Esophagus squamous epithelium (tissue), 5 donors: ENCODE results near the gene HUNK. TPM values are rescaled to one million over a fixed set of nuclear protein-coding genes. Genes with fewer than 3 reads are reported as not detected.

ENCODE experiments used
- DNase-seq: peaks from one replicate; lab custom pipeline; 2025; lab: John Stamatoyannopoulos, UW
- H3K27ac ChIP-seq, 4 donors: fragments of 200-600 bp; sonication (generic); one replicate each; pipeline ENCODE4 v1.5.1; 2016 to 2019; ENCODE audit warnings: mild to moderate bottlenecking in 1 of 4
- H3K27me3 ChIP-seq, 4 donors: fragments of 200-600 bp; sonication (generic); 1 replicate in 3 of 4; 2 replicates in 1 of 4; pipeline versions ENCODE4 v1.5.1 to v1.6.0; 2017 to 2021; ENCODE audit warnings: antibody characterized with exemption in 1 of 4
- H3K36me3 ChIP-seq, 3 donors: fragments of 200-600 bp; sonication (generic); one replicate each; pipeline ENCODE4 v1.5.1; 2016 to 2019
- H3K4me1 ChIP-seq, 3 donors: fragments of 200-600 bp; sonication (generic); one replicate each; pipeline ENCODE4 v1.5.1; 2017 to 2019
- H3K4me3 ChIP-seq, 4 donors: fragments of 200-600 bp; sonication (generic); 1 replicate in 3 of 4; 2 replicates in 1 of 4; pipeline ENCODE4 v1.5.1; 2016 to 2019; ENCODE audit warnings: mild to moderate bottlenecking in 2 of 4, moderate library complexity in 1 of 4
- H3K9me3 ChIP-seq, 3 donors: fragments of 200-600 bp; sonication (generic); one replicate each; pipeline ENCODE4 v1.5.1; 2016 to 2019
- CTCF ChIP-seq, 6 experiments: fragments of 450-650 bp in 4 of 6; fragments of 200-600 bp in 2 of 6; sonication (generic) in 2 of 6; IDR thresholded peaks; one replicate each; pipeline ENCODE4 v1.5.1; 2016 to 2019; ENCODE audit warnings: antibody characterized with exemption in 6 of 6, mild to moderate bottlenecking in 4 of 6, moderate library complexity in 4 of 6
- POLR2A ChIP-seq, 4 donors: fragments of 450-650 bp; IDR thresholded peaks; one replicate each; pipeline ENCODE4 v1.6.1; 2017; ENCODE audit warnings: antibody characterized with exemption in 4 of 4, mild to moderate bottlenecking in 4 of 4, moderate library complexity in 3 of 4
- WGBS, 2 donors: methylation state at CpG; one replicate each; pipeline ENCODE4 v1.1.5; 2018; 5-methylcytosine and 5-hydroxymethylcytosine counted together
- intact Hi-C: fragments of 100-400 bp; cut with DNase I; formaldehyde crosslinking; loops from one replicate; pipeline ENCODE4 v1.15.0; 2022
- total RNA-seq, 4 donors: library from RNA; depleted of rRNA; stranded (reverse); fragments of >200 nt; gene quantifications; one replicate each; pipeline ENCODE4 v1.1.0, GENCODE V29; 2016
- donor health status: DM: yes; HTN: yes; CAD: no.

The HUNK gene
- total RNA-seq, 4 donors from 2014 or later: under 0.01 to 2.8 (median 0.42) TPM

- H3K4me1 ChIP-seq: no peaks in the 10 kb centered on the region
- H3K27ac ChIP-seq: no peak overlapping the region
- 49 to 79% methylated on average over 5 of the region's 5 CpGs for WGBS, 2 donors
- intact Hi-C loops: no loop called here
- H3K27me3 ChIP-seq: no peaks in the 10 kb centered on the region
- no peak for DNase-seq
- H3K36me3 ChIP-seq: no peaks in the 10 kb centered on the region
- TF ChIP-seq POLR2A (IDR thresholded peaks at IDR 0.05) (no peak), CTCF (IDR thresholded peaks at IDR 0.05) (no peak)
- H3K4me3 ChIP-seq: no peak overlapping the region
- H3K9me3 ChIP-seq: no peaks in the 10 kb centered on the region
These were observed 134.6 kb downstream of the HUNK start for GRCh38 chr21:32007456-32007855.

GRCh38 chr21:32008714-32009113 is 135.9 kb downstream of the HUNK start:
- Histone ChIP-seq H3K9me3 (no peaks in the 10 kb centered on the region), H3K36me3 (no peaks in the 10 kb centered on the region), H3K27me3 (no peaks in the 10 kb centered on the region), H3K27ac (no peak overlapping the region), H3K4me3 (no peak overlapping the region), H3K4me1 (no peaks in the 10 kb centered on the region)
- 57 to 68% methylated on average over 2 of the region's 2 CpGs for WGBS, 2 donors
- intact Hi-C loops: no loop called here
- no peak for DNase-seq
- TF ChIP-seq CTCF (IDR thresholded peaks at IDR 0.05): no peak
- TF ChIP-seq POLR2A (IDR thresholded peaks at IDR 0.05): no peak

- Histone ChIP-seq H3K27me3 (no peaks in the 10 kb centered on the region), H3K4me3 (no peak overlapping the region), H3K27ac (no peak overlapping the region), H3K36me3 (no peaks in the 10 kb centered on the region), H3K9me3 (no peaks in the 10 kb centered on the region), H3K4me1 (no peaks in the 10 kb centered on the region)
- DNase-seq: no peak
- no peak for TF ChIP-seq POLR2A (IDR thresholded peaks at IDR 0.05)
- TF ChIP-seq CTCF (IDR thresholded peaks at IDR 0.05): no peak
- WGBS, 2 donors: 73 to 83% methylated on average over 3 of the region's 3 CpGs
- intact Hi-C loops: no loop called here
These were observed 136.4 kb downstream of the HUNK start for GRCh38 chr21:32009263-32009662.

GRCh38 chr21:32015461-32016139 is 142.8 kb downstream of the HUNK start:
- Histone ChIP-seq H3K36me3 (no peaks in the 10 kb centered on the region), H3K27ac (no peak overlapping the region), H3K9me3 (no peaks in the 10 kb centered on the region), H3K4me1 (peaks cover 3 to 19% (median 6%) of the 10 kb centered on the region in 3 donors), H3K4me3 (no peak overlapping the region), H3K27me3 (no peaks in the 10 kb centered on the region)
- intact Hi-C loops: loop anchor here (10.0 kb wide), 1 partner anchor 141 kb away; the partner anchor contains the start of gene HUNK
- no peak for TF ChIP-seq CTCF (IDR thresholded peaks at IDR 0.05)
- TF ChIP-seq POLR2A (IDR thresholded peaks at IDR 0.05): no peak
- no peak for DNase-seq
- WGBS, 2 donors: 23 to 40% methylated on average over 7 of the region's 7 CpGs

- H3K4me1 ChIP-seq: peaks cover 22 to 41% (median 22%) of the 10 kb centered on the region in 3 donors
- no peaks in the 10 kb centered on the region for H3K36me3 ChIP-seq
- H3K4me3 ChIP-seq: no peak overlapping the region
- H3K27ac ChIP-seq: no peak overlapping the region
- intact Hi-C loops: loop anchor here (10.0 kb wide), 1 partner anchor 144 kb away; the partner anchor contains the start of gene HUNK
- H3K9me3 ChIP-seq: no peaks in the 10 kb centered on the region
- TF ChIP-seq CTCF (IDR thresholded peaks at IDR 0.05): no peak
- no peak for TF ChIP-seq POLR2A (IDR thresholded peaks at IDR 0.05)
- no peak for DNase-seq
- H3K27me3 ChIP-seq: no peaks in the 10 kb centered on the region
- 78 to 81% methylated on average over 3 of the region's 3 CpGs for WGBS, 2 donors
These were observed 145.6 kb downstream of the HUNK start for GRCh38 chr21:32018381-32018780.
